Activated naive CD4-positive, alpha-beta T cell treated with anti-CD3 and anti-CD28 coated beads, Interleukin-2, amount 50 U/mL, for 16 hours (primary cell): ENCODE data around the gene C17orf58.

Experiments used
- DNase-seq: peaks from one replicate; pipeline ENCODE4 v3.0.0-alpha.2; 2020

C17orf58 gene

GRCh38 chr17:67950945-67951344 is 45.3 kb downstream of the C17orf58 start:
- no peak for DNase-seq

DNA sequence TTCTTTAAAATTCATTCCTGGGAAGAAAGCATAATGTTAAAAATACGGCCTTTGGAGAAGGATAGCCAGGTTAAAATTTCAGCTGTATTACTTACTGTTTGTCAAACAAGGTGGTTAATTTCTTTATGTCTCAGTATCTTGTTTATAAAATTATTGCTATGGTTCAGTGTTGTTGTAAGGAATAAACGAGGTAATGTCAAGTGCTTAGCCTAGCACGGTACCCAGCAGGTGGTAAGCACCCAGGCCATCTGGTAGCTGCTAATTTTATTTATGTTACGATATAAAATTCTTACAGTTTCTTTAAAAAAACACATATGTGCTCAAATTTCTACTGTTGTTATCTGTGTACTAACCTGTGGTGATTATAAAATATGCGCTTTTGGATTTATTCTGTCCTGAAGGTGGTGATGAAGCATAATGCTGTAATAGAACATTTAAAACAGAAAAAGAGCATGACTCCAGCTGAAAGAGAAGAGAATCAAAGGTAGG is 48.9 kb downstream of the C17orf58 start:
- no peak for DNase-seq

GRCh38 chr17:67946513-67946912 is 49.8 kb downstream of the C17orf58 start:
- DNase-seq: no peak

GRCh38 chr17:67944035-67944434 is 52.2 kb downstream of the C17orf58 start:
- DNase-seq: no peak

- no peak for DNase-seq
Measured at GRCh38 chr17:67942810-67943209, 53.5 kb downstream of the C17orf58 start.
